Hepatocyte (in vitro differentiated cells): Measurements from ENCODE around the gene HSPA8. TPM values are rescaled to one million over a fixed set of nuclear protein-coding genes. Genes with fewer than 3 reads are reported as not detected.

Experiments
- DNase-seq: peaks from one replicate; pipeline ENCODE4 v3.0.0-alpha.2; 2016; ENCODE audit warnings: low spot score
- H2AFZ ChIP-seq: fragments of 200-600 bp; sonication (generic); 2 replicates; pipeline ENCODE4 v1.6.0; 2016; ENCODE audit warnings: antibody characterized with exemption, mild to moderate bottlenecking
- H3K27ac ChIP-seq: fragments of 200-600 bp; sonication (generic); 2 replicates; pipeline ENCODE4 v1.5.1; 2016; ENCODE audit warnings: mild to moderate bottlenecking
- H3K27me3 ChIP-seq: fragments of 200-600 bp; sonication (generic); 2 replicates; pipeline ENCODE4 v1.6.1; 2016
- H3K36me3 ChIP-seq: fragments of 200-600 bp; sonication (generic); replicated peaks from 2 replicates; pipeline ENCODE4 v1.5.1; 2016; ENCODE audit warnings: low read depth; ENCODE audit not compliant: insufficient read depth
- H3K4me1 ChIP-seq: fragments of 200-600 bp; sonication (generic); 2 replicates; pipeline ENCODE4 v1.5.1; 2016; ENCODE audit warnings: mild to moderate bottlenecking, moderate library complexity; ENCODE audit not compliant: insufficient read depth
- H3K4me2 ChIP-seq: fragments of 200-600 bp; sonication (generic); 2 replicates; pipeline ENCODE4 v1.6.0; 2016
- H3K4me3 ChIP-seq: fragments of 200-600 bp; sonication (generic); 2 replicates; pipeline ENCODE4 v1.5.1; 2016; ENCODE audit warnings: mild to moderate bottlenecking
- H3K79me2 ChIP-seq: fragments of 200-600 bp; sonication (generic); 2 replicates; pipeline ENCODE4 v1.6.0; 2017; ENCODE audit warnings: mild to moderate bottlenecking
- H3K9me2 ChIP-seq: fragments of 200-600 bp; sonication (generic); replicated peaks from 2 replicates; pipeline ENCODE4 v1.6.0; 2017; ENCODE audit warnings: mild to moderate bottlenecking; ENCODE audit not compliant: insufficient read depth
- H3K9me3 ChIP-seq: fragments of 200-600 bp; sonication (generic); 2 replicates; pipeline ENCODE4 v1.5.1; 2016; ENCODE audit warnings: low read depth, mild to moderate bottlenecking
- H4K20me1 ChIP-seq: fragments of 200-600 bp; sonication (generic); 2 replicates; pipeline ENCODE4 v1.6.0; 2016; ENCODE audit warnings: mild to moderate bottlenecking; ENCODE audit not compliant: insufficient read depth, poor library complexity, severe bottlenecking
- EZH2 ChIP-seq: fragments of 200-600 bp; sonication (generic); IDR thresholded peaks from 2 replicates; pipeline ENCODE4 v1.6.1; 2016; ENCODE audit warnings: antibody characterized with exemption, mild to moderate bottlenecking, borderline replicate concordance
- EZH2phosphoT487 ChIP-seq: fragments of 200-600 bp; sonication (generic); IDR thresholded peaks from one replicate; pipeline ENCODE4 v1.6.1; 2018; ENCODE audit warnings: antibody characterized with exemption, mild to moderate bottlenecking, low read depth, moderate library complexity; ENCODE audit not compliant: unreplicated experiment, severe bottlenecking
- WGBS: methylation state at CpG from one replicate; pipeline ENCODE4 v1.1.6; 2016; ENCODE audit warnings: low lambda C conversion rate; ENCODE audit errors: missing lambda C conversion rate; 5-methylcytosine and 5-hydroxymethylcytosine counted together
- polyA plus RNA-seq: library from polyadenylated mRNA; unstranded; fragments of >200 nt; fragmentation: Nextera tagmentation; extraction: Ambion mirVana; gene quantifications from 2 replicates; pipeline ENCODE4 v1.2.1, GENCODE V29; 2016
- total RNA-seq: library from RNA; depleted of rRNA; stranded (reverse); fragments of >200 nt; gene quantifications from 2 replicates; pipeline ENCODE4 v1.2.3, GENCODE V29; 2014
- TF ChIP-seq, protein P1 (sequence below): fragments of 200-600 bp; sonication (generic); IDR thresholded peaks from 2 replicates; pipeline ENCODE4 v1.5.1; 2016; ENCODE audit warnings: antibody characterized with exemption, mild to moderate bottlenecking; ENCODE audit not compliant: poor library complexity

The HSPA8 gene
- total and polyA plus RNA-seq, 2 experiments from 2014 or later = 669 to 1,636 TPM

DNA sequence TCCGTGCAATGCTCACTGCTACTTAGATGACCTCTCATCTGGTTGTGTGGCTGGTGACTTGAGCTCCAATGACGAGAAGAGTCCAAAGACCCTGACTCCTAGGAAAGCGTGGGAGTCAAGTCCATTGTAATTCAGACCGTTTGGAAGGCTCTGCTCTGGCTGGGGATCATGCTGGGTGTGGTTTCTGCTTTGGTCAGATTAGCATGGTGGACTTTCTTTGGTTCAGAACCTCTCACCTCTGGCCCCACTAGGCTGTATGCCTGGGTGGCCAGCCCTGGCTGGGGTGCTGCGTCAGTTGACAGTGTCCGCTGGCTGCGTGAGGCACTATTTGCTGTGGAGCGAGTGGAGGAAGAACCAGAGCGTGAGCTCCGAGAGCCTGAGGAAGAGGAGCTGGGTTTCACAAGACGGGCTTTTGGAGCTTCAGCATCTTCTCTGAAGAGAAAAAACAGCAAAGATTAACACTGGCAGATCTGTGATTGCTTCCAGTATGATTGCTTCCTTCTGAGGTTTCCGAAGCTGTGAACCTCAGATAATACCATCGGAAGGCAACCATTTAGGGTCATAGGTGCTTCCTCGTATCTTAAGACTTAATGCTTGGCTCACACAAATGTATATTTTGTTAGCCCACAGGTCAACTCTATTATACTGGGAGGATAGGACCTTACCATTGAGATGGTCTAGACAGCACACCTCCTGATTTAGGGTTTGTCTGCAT, 11.6 kb upstream of the HSPA8 start:
- Histone ChIP-seq H4K20me1 (no peaks in the 10 kb centered on the region), H3K79me2 (no peaks in the 10 kb centered on the region), H3K4me3 (no peak overlapping the region), H3K27ac (no peak overlapping the region), H3K9me2 (no peaks in the 10 kb centered on the region), H3K9me3 (no peaks in the 10 kb centered on the region), H3K27me3 (no peaks in the 10 kb centered on the region), H3K36me3 (no peaks in the 10 kb centered on the region), H3K4me1 (no peaks in the 10 kb centered on the region), H2AFZ (no peak overlapping the region), H3K4me2 (no peak overlapping the region)
- DNase-seq = no peak
- 96% methylated on average over 14 of the region's 14 CpGs for WGBS
- no peak for TF ChIP-seq EZH2
- TF ChIP-seq, protein P1, sequence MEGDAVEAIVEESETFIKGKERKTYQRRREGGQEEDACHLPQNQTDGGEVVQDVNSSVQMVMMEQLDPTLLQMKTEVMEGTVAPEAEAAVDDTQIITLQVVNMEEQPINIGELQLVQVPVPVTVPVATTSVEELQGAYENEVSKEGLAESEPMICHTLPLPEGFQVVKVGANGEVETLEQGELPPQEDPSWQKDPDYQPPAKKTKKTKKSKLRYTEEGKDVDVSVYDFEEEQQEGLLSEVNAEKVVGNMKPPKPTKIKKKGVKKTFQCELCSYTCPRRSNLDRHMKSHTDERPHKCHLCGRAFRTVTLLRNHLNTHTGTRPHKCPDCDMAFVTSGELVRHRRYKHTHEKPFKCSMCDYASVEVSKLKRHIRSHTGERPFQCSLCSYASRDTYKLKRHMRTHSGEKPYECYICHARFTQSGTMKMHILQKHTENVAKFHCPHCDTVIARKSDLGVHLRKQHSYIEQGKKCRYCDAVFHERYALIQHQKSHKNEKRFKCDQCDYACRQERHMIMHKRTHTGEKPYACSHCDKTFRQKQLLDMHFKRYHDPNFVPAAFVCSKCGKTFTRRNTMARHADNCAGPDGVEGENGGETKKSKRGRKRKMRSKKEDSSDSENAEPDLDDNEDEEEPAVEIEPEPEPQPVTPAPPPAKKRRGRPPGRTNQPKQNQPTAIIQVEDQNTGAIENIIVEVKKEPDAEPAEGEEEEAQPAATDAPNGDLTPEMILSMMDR = no peak
- TF ChIP-seq EZH2phosphoT487 = no peak

DNA sequence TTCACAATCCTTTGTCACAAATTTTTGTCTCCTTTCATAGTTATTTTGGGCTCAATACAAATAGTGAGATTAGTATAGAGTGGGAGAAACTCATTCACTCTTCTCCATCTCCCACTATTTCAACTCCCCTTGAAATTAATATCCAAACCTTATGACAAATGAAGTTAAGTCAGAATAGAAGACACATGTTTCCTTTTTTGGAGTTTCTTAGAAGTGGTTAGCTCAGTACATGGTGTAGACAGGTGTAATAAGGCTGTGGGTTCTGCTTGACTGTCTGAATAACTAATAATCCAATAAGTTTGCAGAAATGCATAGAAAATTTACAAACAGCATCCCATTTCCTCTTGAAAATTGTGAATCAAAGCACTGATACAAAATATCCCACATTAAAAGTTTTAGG, 10.8 kb upstream of the HSPA8 start:
- Histone ChIP-seq H3K9me3 (no peaks in the 10 kb centered on the region), H2AFZ (no peak overlapping the region), H3K4me1 (no peaks in the 10 kb centered on the region), H3K79me2 (no peaks in the 10 kb centered on the region), H3K36me3 (no peaks in the 10 kb centered on the region), H3K4me2 (no peak overlapping the region), H3K4me3 (no peak overlapping the region), H3K27ac (no peak overlapping the region), H3K9me2 (no peaks in the 10 kb centered on the region), H4K20me1 (no peaks in the 10 kb centered on the region), H3K27me3 (no peaks in the 10 kb centered on the region)
- DNase-seq = no peak
- TF ChIP-seq, protein P1 = no peak
- TF ChIP-seq EZH2phosphoT487 (no peak), EZH2 (no peak)

DNA sequence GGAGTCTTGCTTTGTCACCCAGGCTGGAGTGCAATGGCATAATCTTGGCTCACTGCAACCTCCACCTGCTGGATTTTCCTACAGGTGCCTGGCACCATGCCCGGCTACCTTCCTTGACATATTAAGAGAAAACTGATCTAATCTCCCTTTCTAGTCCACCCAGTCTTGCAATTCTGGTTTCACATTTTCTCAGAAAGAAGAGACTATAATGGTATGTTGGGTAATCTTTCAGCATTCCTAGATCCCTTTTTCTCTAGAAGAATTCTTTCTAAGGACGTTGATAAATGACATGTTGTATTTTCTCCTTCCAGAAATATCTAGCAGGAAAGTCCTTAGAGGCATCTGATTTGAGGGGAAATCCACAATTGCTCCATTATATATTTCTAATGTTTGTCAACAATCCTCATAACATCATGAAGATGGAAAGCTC, 10.4 kb upstream of the HSPA8 start:
- Histone ChIP-seq H3K4me3 (no peak overlapping the region), H2AFZ (no peak overlapping the region), H3K4me2 (no peak overlapping the region), H3K79me2 (no peaks in the 10 kb centered on the region), H3K36me3 (no peaks in the 10 kb centered on the region), H3K27me3 (no peaks in the 10 kb centered on the region), H3K9me3 (no peaks in the 10 kb centered on the region), H4K20me1 (no peaks in the 10 kb centered on the region), H3K9me2 (no peaks in the 10 kb centered on the region), H3K4me1 (no peaks in the 10 kb centered on the region), H3K27ac (no peak overlapping the region)
- WGBS = 90% methylated on average over 2 of the region's 2 CpGs
- no peak for DNase-seq
- TF ChIP-seq EZH2phosphoT487 (no peak), EZH2 (no peak)
- TF ChIP-seq, protein P1 = no peak
